HG03558 (cell line): ENCODE measurements around the gene IFI35.
"Not testable (repeated sequence)": the region's sequence is repeated elsewhere in the genome, so short reads cannot be mapped to it uniquely, and the experiment has no call there.

Experiments
- ATAC-seq: cut with Tn5 transposase; IDR thresholded peaks from one replicate; pipeline ENCODE4 v1.9.1; 2021; ENCODE audit warnings: moderate number of reproducible peaks; ENCODE audit not compliant: unreplicated experiment; ENCODE audit errors: extremely low read depth

IFI35 gene

GRCh38 chr17:43044024-43044423 lies 37.4 kb downstream of the IFI35 start:
- ATAC-seq, result no peak

GRCh38 chr17:43051969-43052368 lies 45.4 kb downstream of the IFI35 start:
- no peak for ATAC-seq

- ATAC-seq, result not testable (repeated sequence)
These were observed 46.4 kb downstream of the IFI35 start for GRCh38 chr17:43053008-43053407.

- no peak for ATAC-seq
These were observed 49.5 kb downstream of the IFI35 start for GRCh38 chr17:43056051-43056450.

GRCh38 chr17:43062984-43063638 lies 56.5 kb downstream of the IFI35 start:
- no peak for ATAC-seq
